SK-N-DZ (cell line): ENCODE results near the gene ROR2.

Experiments used
- DNase-seq: peaks from one replicate; pipeline ENCODE4 v3.0.0-alpha.2; 2015; ENCODE audit warnings: low spot score

The ROR2 gene

GRCh38 chr9:91842358-91843049 is 107.5 kb downstream of the ROR2 start:
- DNase-seq: no peak

DNA sequence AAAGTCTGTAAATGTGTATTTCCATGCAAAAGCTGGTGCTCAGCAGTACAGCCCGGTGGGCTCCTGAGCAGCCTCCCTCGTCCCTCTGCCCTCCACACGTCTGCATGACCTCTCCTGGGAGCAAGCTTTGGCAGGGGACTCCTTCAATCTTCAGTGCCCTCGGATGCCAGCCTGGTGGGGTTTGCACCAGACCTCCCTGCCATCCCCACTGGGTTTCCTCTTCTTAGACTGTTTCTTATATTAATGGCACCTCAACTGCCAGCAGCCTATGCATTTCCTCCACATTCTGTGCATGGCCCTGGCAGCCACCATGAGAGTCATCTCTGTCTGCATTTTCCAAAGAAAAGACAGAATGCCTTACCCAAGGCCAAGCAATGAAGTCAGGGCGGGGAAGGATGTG is 108.4 kb downstream of the ROR2 start:
- no peak for DNase-seq

DNA sequence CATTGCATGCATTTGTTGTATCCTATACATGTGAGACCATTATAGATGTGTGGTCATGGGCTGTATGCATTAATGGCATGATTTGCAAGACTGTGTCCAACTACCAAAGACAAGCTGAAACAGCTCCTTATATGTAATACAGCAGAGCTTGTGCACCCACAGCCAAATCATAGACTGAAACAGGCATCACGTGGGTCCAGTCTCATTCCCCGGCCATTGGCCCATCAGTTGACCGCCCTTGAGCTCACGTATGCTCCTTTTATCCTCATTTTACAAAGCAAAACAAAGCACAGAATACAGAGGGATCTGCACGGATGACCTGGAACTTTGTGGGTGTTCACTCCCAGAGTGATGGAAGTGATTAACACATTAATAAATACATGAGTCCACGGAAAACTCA is 109.1 kb downstream of the ROR2 start:
- no peak for DNase-seq

DNA sequence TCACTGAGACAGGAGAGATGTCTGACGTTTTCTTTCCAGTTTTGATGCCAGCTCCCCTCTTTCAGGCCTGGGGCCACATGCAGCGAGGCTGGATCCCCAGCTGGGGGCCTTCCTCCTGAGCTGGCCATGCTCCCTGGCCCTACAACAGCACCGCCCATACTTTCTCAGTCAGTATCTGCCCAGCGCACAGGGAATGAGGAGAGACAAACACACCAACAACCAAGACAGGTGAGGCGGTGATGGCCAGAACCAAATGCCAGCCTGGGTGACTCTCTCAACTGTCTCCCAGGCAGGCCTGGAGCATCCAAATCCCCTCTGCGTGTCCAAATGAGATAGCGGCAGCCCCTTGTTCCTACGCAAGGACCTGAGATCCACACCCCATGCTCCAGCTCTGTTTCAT is 109.6 kb downstream of the ROR2 start:
- no peak for DNase-seq

DNA sequence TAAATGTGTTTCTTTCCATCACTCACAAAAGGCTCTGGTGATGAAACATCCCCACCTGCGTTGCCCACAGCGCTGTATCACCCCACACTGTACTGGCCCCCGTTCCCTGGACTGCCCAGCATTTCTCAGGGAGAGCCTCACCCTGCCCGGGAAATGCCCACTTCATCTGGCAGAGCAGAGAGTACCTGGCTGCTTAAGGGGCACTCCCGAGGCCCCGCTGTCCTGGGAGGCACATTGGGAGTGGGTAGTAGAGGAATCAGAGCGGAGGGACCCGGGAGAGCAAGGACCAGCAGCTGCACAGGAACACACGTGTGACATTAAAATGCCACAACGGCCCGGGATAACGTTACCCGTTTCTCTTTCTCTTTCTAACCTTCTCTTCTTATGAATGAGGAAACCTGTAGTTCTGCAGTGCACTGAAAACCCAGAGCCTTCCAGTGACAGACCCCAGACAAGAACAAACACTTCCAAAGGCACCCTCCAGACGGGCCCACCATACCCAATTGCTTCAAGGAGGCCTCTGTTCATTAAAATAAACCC is 110.0 kb downstream of the ROR2 start:
- no peak for DNase-seq

DNA sequence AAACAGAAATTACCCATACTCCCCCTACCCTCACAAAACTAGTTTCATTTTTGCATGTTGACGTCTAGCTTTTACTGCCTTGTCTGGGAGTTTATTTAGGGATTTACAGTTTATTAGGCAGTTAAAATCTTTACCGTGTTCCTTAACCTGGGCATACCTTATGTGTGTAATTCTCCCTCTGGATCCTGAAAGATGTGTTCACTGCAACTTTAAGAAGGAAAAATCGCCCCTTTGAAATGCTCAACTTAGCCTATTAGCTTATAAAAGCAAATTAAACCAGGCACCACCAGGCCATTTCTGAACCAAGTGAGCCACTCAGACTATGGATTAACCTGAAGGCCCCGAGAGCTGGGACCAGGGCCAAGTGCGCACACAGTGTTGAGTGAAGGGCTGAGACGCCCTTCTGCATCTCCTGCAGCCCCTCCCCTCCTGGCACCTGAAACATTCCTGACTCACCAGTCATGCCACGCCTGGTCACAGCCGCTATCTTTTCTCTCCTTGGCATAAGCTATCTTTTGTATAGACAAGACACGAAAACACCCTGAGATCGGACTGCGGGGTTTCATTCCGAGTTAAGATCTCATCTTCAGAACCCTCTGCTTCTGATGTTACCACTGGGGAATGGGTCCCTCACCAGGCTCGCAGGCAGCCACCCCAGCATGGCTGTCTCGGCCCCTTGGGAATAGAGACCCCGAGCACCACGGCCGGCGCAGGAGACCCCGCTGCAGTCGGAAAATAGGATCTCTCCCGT is 111.9 kb downstream of the ROR2 start:
- DNase-seq: no peak

DNA sequence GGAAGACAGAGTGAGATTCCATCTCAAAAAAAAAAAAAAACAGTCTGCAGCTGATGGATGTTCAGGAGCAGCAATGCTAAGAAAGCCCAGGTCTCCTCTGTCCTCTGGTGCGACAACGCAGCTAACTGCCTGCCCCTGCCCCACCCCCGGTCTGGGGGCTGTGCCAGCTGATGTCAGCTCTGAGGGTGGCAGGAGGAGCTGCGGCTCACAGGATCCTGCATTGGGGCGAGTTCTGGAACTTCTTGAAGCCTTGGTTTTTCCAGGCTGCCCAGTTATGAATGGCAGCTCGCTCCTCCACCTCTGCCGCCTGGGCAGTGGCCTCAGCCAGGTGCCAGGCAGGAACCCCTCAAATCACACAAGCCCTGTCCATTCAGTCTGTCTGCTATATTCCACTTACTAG is 113.5 kb downstream of the ROR2 start:
- DNase-seq: no peak

- no peak for DNase-seq
Observed at GRCh38 chr9:91835632-91836031, 114.4 kb downstream of the ROR2 start.

DNA sequence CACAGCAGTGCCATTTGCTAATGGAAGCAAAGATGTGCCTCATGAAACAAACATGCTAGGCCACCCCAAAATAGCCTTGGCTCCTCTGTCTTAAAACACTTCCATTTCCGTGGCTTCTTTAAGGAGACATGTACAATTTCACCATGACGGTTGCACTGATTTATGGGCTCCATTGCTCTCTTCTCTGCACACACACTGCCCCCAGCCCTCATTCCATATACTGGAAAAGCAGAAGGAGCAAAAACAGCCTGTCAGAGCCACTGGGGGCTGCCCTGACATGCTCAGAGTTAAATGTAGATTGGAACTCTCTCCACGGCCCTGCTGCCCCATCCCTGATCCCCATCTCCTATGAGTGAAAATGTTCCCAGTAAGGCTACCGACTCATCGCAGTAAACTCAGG is 114.8 kb downstream of the ROR2 start:
- no peak for DNase-seq

DNA sequence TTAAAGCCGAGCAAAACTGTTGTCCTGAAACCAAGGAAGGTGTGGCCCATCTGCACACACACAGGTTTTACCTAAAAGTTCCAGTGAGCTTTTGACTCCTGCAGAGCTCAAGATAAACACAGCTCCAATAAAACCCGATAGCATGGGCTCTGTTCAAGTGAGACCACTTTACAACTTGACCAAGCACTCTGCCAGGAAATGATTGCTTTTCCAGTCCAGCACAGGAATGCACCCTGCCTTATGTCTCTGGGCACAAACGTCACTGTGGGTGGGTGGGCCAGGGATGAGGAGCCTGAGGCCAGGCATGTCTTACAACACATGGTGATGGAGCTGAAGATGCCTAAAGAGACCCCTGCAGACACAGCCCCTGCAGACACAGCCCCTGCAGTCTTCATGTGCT is 115.3 kb downstream of the ROR2 start:
- DNase-seq: no peak

DNA sequence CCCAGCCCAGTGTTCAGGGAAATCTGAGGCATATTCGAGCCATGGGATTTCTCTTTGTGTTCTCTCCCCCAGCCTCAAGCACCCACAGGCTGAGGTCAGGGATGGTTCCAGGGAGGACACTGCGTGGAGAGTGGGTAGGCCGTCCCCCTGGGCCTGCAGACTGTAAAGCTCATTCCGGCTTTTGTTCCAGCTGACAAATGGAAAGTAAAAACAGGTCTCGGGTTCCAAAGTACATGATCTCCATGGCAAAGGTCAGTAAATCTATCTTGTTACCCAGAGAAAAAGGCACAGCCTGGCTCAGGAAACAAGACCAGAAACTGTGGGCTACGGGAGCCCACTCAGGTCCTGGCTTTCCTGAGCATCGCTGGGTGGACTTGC is 116.2 kb downstream of the ROR2 start:
- no peak for DNase-seq

GRCh38 chr9:91833096-91833877 is 116.7 kb downstream of the ROR2 start:
- no peak for DNase-seq

DNA sequence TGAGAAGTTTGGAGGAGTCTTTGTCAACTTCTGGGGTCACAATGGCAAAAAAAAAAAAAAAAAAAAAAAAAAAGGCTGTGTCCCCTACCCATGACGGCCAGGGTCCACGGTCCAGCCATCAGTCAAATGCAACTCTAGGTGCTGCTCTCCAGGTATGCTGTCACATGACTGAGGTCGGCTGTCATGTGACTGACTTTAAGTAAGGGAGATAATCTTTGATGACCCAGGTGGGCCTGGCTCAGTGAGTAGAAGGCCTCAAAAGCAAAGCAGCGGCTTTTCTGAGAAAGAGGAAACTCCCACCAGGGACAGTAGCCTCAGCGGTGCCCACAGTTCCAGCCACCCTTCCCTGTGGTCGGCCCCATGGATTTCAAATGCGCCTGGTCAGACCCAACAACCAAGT is 117.7 kb downstream of the ROR2 start:
- DNase-seq: no peak

DNA sequence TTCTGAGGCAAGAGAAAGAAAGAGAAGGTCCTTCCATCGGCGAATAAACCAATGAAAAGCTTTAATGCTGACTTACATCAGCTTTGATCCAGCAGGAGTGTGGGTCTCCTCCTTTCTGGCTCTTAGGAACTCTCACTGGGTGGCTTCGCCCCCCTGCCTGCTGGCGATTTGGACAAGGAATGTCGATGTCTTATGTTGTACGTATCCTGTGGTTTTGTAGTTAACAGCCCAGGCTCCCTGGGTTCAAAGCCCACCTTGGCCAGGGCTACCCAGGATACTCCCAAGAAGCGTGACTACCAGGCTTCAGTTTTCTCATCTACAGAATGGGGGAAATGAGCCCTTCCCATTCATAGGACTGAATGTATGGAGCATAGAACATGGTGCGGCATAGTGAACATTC is 124.2 kb downstream of the ROR2 start:
- no peak for DNase-seq

GRCh38 chr9:91825422-91825821 is 124.6 kb downstream of the ROR2 start:
- no peak for DNase-seq

- no peak for DNase-seq
Observed at GRCh38 chr9:91824601-91825305, 125.3 kb downstream of the ROR2 start.

GRCh38 chr9:91824151-91824550 is 125.9 kb downstream of the ROR2 start:
- DNase-seq: no peak

- no peak for DNase-seq
Observed at GRCh38 chr9:91820949-91821880, 128.8 kb downstream of the ROR2 start.

DNA sequence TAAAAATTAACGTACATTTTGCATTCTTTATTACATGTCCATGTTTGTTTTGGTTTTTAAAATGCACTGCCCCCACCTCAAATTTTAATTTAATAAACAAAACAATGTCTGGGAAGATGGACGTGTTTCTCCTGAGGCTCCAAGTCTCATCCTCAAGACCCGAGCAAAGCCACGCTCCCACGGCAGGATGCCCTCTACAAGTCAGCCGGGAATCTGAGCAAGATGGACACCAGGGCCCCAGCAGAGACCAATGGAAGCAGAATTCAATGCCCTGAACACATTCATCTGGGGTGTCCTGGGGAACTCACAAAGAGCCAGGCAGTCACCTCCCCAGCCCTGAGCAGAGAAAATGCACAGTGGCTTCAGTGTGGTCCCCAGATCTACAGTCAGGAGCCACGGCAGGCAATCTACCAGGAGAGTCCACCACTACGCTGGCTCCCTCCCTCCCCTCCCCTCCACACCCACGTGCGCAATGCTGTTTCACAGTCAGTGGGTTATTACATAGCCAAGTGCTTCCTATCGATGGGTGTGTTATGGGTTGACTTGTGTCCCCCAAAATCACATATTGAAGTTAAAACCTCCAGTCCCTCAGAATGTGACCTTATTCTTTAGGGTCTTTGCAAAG is 129.8 kb downstream of the ROR2 start:
- DNase-seq: no peak
